Fibroblast of upper back skin (primary cell): ENCODE data around the gene CLDN1.

Source experiments
- DNase-seq: peaks from one replicate; pipeline ENCODE4 v3.0.0-alpha.2; 2013

The CLDN1 gene

GRCh38 chr3:190321789-190322603 lies at the start of gene CLDN1:
Gene CLDN1 (minus strand): TSS chr3:190322446. CDS start chr3:190322206, 240 bp downstream.
- peak; percentile 72 for DNase-seq

GRCh38 chr3:190371152-190371551 lies 48.9 kb upstream of the CLDN1 start:
- no peak for DNase-seq

GRCh38 chr3:190370369-190370768 lies 48.1 kb upstream of the CLDN1 start:
- DNase-seq, result no peak

DNA sequence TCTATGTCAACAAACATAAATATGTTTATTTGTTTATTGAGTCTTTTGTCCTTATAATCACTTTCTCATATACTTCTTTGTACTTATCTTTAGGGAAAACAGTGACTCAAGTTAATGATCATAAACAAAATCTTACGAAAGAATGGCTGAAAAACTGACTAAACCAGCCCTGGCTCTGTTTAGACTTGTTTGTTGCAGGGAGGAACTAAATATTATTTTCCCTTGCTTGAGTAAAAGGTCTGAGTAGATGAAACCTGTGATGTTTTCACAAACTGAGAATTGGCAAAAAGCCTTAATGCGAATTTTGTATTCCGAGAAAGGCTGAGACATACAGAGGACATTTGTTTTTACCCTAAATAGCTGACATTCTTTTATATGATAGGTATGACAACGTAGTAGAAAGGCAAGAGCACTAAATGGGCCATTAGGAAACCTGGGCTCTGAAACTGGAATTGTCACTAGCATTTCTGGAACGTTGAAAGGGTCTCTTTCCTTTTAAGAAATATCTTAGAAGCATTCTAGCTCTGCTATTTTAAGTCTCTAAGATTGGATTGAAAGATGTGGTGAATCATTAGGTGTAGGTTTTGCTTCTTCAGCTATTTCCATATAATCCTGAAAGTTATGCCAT lies 47.5 kb upstream of the CLDN1 start:
- DNase-seq, result no peak

DNA sequence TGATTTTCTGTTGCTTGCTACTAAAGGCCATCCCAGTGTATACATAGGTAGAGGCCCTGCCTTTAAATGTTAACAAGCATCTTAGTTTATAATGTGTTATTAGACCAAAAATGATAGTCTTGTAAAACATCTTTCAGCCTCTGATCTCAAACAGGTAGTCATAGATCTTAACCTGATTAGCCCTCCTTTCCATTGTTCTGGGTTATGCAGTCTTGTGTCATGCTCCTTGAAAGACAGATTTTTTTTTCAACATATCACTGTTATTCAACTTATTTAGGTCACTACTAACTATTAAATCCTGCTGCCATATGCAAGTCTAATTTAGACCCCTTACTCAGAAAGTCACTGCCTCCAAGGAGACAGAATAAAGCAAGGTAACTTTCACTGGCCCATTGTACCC lies 46.6 kb upstream of the CLDN1 start:
- no peak for DNase-seq

GRCh38 chr3:190366133-190366532 lies 43.9 kb upstream of the CLDN1 start:
- no peak for DNase-seq

DNA sequence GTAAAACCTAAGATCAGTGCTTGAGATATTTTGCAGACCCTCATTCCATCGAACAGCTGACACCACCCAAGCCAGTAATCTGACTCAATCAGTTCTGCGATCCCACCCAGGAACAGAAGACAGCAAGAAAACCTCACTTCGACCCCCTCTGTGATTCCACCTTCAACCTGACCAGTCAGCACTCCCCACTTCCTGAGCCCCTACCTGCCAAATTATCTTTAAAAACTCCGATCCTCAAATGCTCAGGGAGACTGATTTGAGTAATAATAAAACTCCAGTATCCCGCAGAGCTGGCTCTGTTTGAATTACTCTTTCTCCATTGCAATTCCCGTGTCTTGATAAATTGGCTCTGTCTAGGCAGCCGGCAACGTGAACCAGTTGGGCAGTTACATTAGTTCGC lies 40.0 kb upstream of the CLDN1 start:
- DNase-seq, result no peak

- no peak for DNase-seq
Measured at GRCh38 chr3:190361791-190362190, 39.5 kb upstream of the CLDN1 start.

DNA sequence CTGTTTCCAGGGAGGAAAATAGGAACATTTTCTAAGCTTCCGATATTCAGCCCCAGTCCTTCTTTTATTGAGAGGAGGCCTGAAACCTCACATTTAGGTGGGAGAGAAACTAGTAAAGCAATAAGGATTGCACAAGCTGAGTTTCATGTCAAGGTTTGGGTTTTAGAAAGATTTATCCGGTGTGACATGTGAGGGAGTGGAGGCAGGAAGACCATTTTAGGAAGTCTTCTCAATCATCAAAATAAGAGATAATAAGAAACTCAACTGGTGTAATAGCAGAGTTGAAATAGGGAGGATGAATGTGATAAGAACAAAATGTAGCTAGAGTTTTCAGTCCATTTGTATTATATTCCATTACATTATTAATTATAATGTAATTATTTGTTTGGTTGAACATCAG lies 38.0 kb upstream of the CLDN1 start:
- no peak for DNase-seq

GRCh38 chr3:190359813-190360212 lies 37.6 kb upstream of the CLDN1 start:
- no peak for DNase-seq

GRCh38 chr3:190357468-190357867 lies 35.2 kb upstream of the CLDN1 start:
- no peak for DNase-seq

DNA sequence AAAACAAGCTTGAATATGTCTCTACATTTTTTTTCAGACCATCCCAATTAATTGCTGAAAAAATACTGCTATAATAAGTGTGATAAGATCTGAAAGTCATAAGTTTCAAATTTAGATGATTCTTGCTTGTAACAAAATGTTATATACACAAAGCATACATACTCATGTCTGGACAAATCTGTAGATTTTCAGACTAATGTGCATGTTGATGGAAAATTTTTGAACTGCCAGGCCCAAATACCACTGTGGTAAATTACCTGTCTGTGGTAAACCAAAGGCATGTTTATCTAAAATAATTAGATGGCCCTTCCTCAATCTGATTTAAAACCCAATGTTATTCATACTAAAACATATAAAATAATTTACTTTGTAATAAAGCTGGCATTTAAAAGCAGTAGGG lies 34.0 kb upstream of the CLDN1 start:
- DNase-seq, result no peak

DNA sequence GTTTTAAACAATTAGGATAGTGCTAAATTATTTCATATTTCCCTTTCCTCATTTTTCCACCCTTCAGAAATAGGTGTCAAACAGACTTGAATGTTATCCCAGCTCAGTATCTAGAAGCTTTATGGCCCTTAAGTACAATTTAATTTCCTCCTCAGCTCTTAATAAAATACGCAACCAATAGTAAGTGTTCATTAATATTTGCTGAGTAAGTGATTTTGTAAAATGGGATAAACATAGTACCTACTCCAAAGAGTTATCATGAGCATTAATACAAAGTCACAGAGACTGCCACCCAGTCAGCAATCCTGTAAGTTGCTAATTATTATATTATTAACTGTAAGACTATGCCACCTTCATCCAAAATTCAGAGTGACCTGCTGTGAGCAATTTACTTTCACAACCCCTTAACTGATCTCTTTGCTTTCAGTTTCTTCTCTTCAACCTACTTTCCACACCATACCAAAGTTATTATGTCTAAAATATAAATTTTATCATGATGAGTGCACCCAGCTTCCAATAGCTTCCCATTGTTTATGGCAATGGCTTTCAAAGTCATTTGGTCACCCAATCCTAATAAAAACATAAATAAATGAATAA lies 30.7 kb upstream of the CLDN1 start:
- DNase-seq, result no peak

DNA sequence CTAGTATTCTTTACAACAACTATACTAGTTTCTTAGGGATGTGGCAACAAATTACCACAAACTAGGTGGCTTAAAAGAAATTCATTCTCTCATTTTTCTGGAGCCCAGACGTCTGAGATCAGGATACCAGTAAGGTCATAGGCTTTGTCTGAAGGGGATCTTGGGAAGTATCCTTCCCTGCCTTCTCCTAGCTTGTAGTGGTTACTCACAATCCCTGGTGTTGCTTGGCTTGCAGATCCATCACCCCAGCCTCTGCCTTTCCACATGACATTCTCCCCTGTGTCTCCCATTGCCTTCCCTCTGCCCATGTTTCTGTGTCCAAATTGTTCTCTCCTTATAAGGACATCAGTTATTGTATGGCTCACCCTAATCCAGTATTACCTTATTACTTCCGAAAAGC lies 24.3 kb upstream of the CLDN1 start:
- no peak for DNase-seq

GRCh38 chr3:190345878-190346277 lies 23.6 kb upstream of the CLDN1 start:
- DNase-seq, result no peak

GRCh38 chr3:190345027-190345821 lies 23.0 kb upstream of the CLDN1 start:
- DNase-seq, result peak; percentile 93

- peak; percentile 35 for DNase-seq
Measured at GRCh38 chr3:190340071-190340470, 17.8 kb upstream of the CLDN1 start.

GRCh38 chr3:190339130-190339529 lies 16.9 kb upstream of the CLDN1 start:
- peak; percentile 64 for DNase-seq

DNA sequence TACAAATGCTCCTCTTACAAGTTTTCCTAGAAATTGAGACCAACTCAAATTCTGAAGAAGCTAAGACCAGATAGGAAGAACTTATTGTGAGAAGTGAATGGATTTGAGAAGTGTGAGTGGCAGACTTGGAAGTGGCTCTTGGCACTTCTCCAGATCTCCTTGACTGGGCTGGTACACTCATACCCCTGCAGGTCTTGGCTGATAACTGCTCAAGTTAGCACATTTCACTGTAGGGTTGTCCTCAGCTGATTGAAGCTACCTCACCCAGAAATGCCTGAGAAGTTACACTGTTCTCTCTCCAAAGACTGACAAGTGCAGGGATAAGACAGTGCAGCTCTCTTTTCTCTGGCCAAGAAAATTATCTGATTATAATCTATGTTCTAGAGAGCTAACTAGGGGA lies 16.5 kb upstream of the CLDN1 start:
- no peak for DNase-seq

DNA sequence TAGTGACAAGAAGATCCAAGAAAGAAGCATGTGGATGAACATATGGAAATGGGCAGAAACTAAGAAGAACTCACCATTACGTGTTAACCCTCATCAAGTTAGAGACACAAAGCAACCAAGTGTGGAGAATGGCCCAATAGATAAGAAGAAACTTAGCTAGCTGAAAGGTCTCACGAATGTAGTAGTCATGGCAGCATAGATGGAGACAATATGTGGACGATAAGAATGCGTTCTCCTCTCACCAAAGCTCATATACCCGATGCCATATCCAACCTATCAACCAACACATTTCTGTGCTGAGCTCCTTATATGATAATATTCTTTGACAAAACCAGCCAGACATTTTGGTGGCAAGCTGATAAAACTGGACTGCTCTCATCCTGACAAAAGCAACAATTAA lies 15.1 kb upstream of the CLDN1 start:
- DNase-seq, result no peak

DNA sequence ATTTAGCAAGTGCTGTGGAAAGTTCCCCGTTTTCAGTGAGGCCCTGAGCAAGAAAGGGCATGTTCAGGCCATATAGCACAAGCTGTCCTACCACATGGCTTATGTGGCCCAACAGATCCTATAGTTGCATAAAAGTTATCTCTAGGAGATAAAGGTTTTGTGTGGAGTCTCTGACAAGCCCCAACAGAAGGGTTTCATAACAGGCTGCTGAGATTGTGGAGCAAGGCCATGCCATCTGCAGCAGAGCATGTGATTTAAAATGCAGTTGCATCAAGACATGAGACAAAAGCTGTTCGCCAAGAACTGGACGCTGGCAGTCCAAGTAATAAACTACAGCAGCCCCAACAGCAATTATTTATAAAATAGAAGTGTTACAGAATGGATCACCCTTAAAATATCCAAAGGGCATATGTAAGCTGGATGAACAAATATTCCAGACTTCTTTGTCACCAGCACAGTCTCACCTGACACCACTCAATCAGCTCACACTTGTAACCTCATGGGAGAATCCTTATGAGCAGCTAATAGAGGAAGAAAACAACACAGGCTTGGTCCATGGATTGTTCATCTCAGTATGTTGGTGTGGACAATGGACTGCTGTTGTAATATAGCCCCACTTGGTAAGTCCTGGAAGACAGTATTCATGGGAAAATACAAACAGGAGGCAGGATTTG lies 14.4 kb upstream of the CLDN1 start:
- no peak for DNase-seq

DNA sequence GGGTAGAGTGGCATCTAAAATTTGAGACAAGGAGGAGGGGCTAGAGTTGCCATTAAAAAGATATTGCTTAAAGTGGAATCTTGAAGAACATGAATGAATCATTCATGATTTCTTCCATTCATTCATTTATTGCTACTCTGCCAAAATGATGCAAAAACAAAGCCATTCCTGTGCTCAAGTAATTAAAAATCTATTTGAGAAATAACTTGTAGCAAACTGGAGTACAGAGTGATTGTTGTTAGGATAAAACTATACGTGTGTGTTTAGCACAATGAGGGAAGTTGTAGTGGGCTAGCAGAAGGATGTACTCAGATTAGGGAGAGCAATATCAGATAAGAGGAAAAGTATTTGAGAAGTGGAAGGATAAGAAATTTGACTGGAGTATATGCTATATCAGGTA lies 11.7 kb upstream of the CLDN1 start:
- no peak for DNase-seq
